GM12892 (cell line): ENCODE data around the gene CENPP.

Experiments
- POLR2A ChIP-seq: IDR thresholded peaks from 2 replicates; pipeline ENCODE4 v1.6.1; 2011; ENCODE audit warnings: low read depth, low read length, control low read depth
- POLR2AphosphoS5 ChIP-seq: IDR thresholded peaks from 2 replicates; pipeline ENCODE4 v1.6.1; 2011; ENCODE audit warnings: low read depth, low read length, control low read depth
- TAF1 ChIP-seq: IDR thresholded peaks from 2 replicates; pipeline ENCODE4 v1.6.1; 2011; ENCODE audit warnings: low read depth, mild to moderate bottlenecking, control low read depth, low read length, borderline replicate concordance

DNA sequence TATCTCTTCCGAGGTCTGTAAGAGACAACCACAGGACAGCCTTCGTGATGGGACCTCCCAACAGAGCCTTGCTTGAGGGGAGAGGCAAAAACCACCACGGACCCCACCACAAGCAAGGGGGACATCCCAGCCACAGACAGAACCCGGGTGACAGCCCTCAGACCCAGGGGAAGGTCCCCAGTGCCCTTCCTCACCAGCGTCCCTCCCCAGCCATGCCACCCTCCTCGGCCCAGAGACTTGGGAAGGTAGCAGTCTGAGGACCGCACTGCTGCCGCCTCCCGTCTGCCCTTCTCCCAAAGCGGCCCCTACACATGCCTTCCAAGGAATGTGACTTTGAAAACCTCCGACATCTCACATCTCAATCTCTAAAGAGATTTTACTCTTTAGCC, 330.8 kb downstream of the CENPP start:
- TF ChIP-seq POLR2A (no peak), POLR2AphosphoS5 (no peak), TAF1 (no peak)
